GM23248 (cell line): Measurements from ENCODE around the gene PCSK5.

Source experiments
- EZH2 ChIP-seq: fragments of 200-600 bp; sonication (generic); IDR thresholded peaks from 2 replicates; pipeline ENCODE4 v1.6.1; 2018; ENCODE audit warnings: antibody characterized with exemption, mild to moderate bottlenecking; ENCODE audit not compliant: insufficient read depth, poor library complexity, severe bottlenecking
- EZH2phosphoT487 ChIP-seq: fragments of 200-600 bp; sonication (generic); IDR thresholded peaks from 2 replicates; pipeline ENCODE4 v1.6.1; 2018; ENCODE audit warnings: antibody characterized with exemption, moderate library complexity, mild to moderate bottlenecking, low read depth; ENCODE audit not compliant: insufficient read depth

GRCh38 chr9:75889977-75890471, 449 bp upstream of the PCSK5 start:
- no peak for TF ChIP-seq EZH2
- TF ChIP-seq EZH2phosphoT487, result no peak
